Cardiac fibroblast (primary cell): ENCODE data around the gene TMED4.

ENCODE experiments used
- DNase-seq, 2 donors: peaks; one replicate each; pipeline versions ENCODE4 v3.0.0 to v3.0.0-alpha.2; 2010; ENCODE audit warnings: low read depth in 2 of 2
- H3K4me3 ChIP-seq, 2 donors: replicated peaks in 1 of 2; 1 replicate in 1 of 2; 2 replicates in 1 of 2; pipeline ENCODE4 v1.5.1; 2011; ENCODE audit warnings: low read depth in 2 of 2, low read length in 2 of 2, mild to moderate bottlenecking in 2 of 2, moderate library complexity in 1 of 2
- CTCF ChIP-seq: IDR thresholded peaks from one replicate; pipeline ENCODE4 v1.5.1; 2011; ENCODE audit warnings: low read depth, mild to moderate bottlenecking, low read length, inconsistent platforms

Gene TMED4

GRCh38 chr7:44534087-44534486 is 47.9 kb downstream of the TMED4 start:
- H3K4me3 ChIP-seq, result no peak overlapping the region
- TF ChIP-seq CTCF, result no peak
- no peak for DNase-seq

- no peak for TF ChIP-seq CTCF
- DNase-seq, result peak in 1 of 2 donors; percentile 41
- H3K4me3 ChIP-seq, result no peak overlapping the region
Observed at GRCh38 chr7:44533301-44534055, 48.6 kb downstream of the TMED4 start.

- no peak for TF ChIP-seq CTCF
- no peak overlapping the region for H3K4me3 ChIP-seq
- DNase-seq, result no peak
Observed at GRCh38 chr7:44531421-44532380, 50.3 kb downstream of the TMED4 start.

- no peak for TF ChIP-seq CTCF
- DNase-seq, result no peak
- no peak overlapping the region for H3K4me3 ChIP-seq
Observed at GRCh38 chr7:44530990-44531389, 51.0 kb downstream of the TMED4 start.
